Neural progenitor cell (in vitro differentiated cells): ENCODE data around the gene YKT6. TPM values are rescaled to one million over a fixed set of nuclear protein-coding genes. Genes with fewer than 3 reads are reported as not detected.
"Not testable (repeated sequence)": the region's sequence is repeated elsewhere in the genome, so short reads cannot be mapped to it uniquely, and the experiment has no call there.

ENCODE experiments used
- DNase-seq: peaks from one replicate; pipeline ENCODE4 v3.0.0-alpha.2; 2016; ENCODE audit warnings: low spot score
- H2AFZ ChIP-seq: fragments of 200-600 bp; sonication (generic); replicated peaks from 2 replicates; pipeline ENCODE4 v1.6.1; 2016; ENCODE audit warnings: antibody characterized with exemption
- H3F3A ChIP-seq: fragments of 200-600 bp; sonication (generic); 2 replicates; pipeline ENCODE4 v1.6.1; 2016; ENCODE audit warnings: antibody characterized with exemption, low read depth
- H3K27ac ChIP-seq: fragments of 200-600 bp; sonication (generic); 2 replicates; pipeline ENCODE4 v1.5.1; 2016; ENCODE audit warnings: mild to moderate bottlenecking
- H3K27me3 ChIP-seq: fragments of 200-600 bp; sonication (generic); 2 replicates; pipeline ENCODE4 v1.6.1; 2016; ENCODE audit warnings: mild to moderate bottlenecking, moderate library complexity
- H3K36me3 ChIP-seq: fragments of 200-600 bp; sonication (generic); 2 replicates; pipeline ENCODE4 v1.5.1; 2016
- H3K4me1 ChIP-seq: fragments of 200-600 bp; sonication (generic); 2 replicates; pipeline ENCODE4 v1.6.1; 2016; ENCODE audit warnings: mixed run types
- H3K4me2 ChIP-seq: fragments of 200-600 bp; sonication (generic); 2 replicates; pipeline ENCODE4 v1.6.1; 2016
- H3K4me3 ChIP-seq: fragments of 200-600 bp; sonication (generic); 2 replicates; pipeline ENCODE4 v1.5.1; 2016
- H3K79me2 ChIP-seq: fragments of 200-600 bp; sonication (generic); 2 replicates; pipeline ENCODE4 v1.6.1; 2016; ENCODE audit warnings: low read depth
- H3K9ac ChIP-seq: fragments of 200-600 bp; sonication (generic); 2 replicates; pipeline ENCODE4 v1.6.1; 2016
- H3K9me3 ChIP-seq: fragments of 200-600 bp; sonication (generic); 2 replicates; pipeline ENCODE4 v1.5.1; 2016; ENCODE audit warnings: low read depth
- H4K20me1 ChIP-seq: fragments of 200-600 bp; sonication (generic); 2 replicates; pipeline ENCODE4 v1.6.1; 2016; ENCODE audit warnings: low read depth
- H3K27ac Mint-ChIP-seq: 3 replicates; pipeline ENCODE4 v1.8.0; 2021; ENCODE audit warnings: mixed read lengths
- H3K27me3 Mint-ChIP-seq: 2 replicates; pipeline ENCODE4 v1.8.0; 2022; ENCODE audit warnings: low read depth, mild to moderate bottlenecking, inconsistent platforms, moderate library complexity, mixed read lengths; ENCODE audit not compliant: insufficient read depth
- H3K36me3 Mint-ChIP-seq: 3 replicates; pipeline ENCODE4 v1.8.0; 2021; ENCODE audit warnings: mixed read lengths
- H3K4me1 Mint-ChIP-seq: 3 replicates; pipeline ENCODE4 v1.8.0; 2021; ENCODE audit warnings: mixed read lengths
- H3K4me3 Mint-ChIP-seq: 3 replicates; pipeline ENCODE4 v1.8.0; 2021; ENCODE audit warnings: mild to moderate bottlenecking, moderate library complexity, mixed read lengths
- H3K9me3 Mint-ChIP-seq: 3 replicates; pipeline ENCODE4 v1.8.0; 2020; ENCODE audit warnings: mixed read lengths
- EZH2 ChIP-seq: fragments of 200-600 bp; sonication (generic); IDR thresholded peaks from 2 replicates; pipeline ENCODE4 v1.6.1; 2017; ENCODE audit warnings: antibody characterized with exemption, mild to moderate bottlenecking, moderate library complexity
- EZH2phosphoT487 ChIP-seq: fragments of 200-600 bp; sonication (generic); IDR thresholded peaks from 2 replicates; pipeline ENCODE4 v1.6.1; 2017; ENCODE audit warnings: antibody characterized with exemption
- total RNA-seq: library from RNA; depleted of rRNA; stranded (reverse); fragments of >200 nt; gene quantifications from 2 replicates; pipeline ENCODE4 v1.2.3, GENCODE V29; 2015; ENCODE audit warnings: low replicate concordance
- TF ChIP-seq, protein P1 (sequence below): fragments of 200-600 bp; sonication (generic); IDR thresholded peaks from 2 replicates; pipeline ENCODE4 v1.5.1; 2017; ENCODE audit warnings: antibody characterized with exemption, mild to moderate bottlenecking

YKT6 gene
- total RNA-seq, 1 donor from 2014 or later = 43.8 TPM

GRCh38 chr7:44167920-44168319, 32.9 kb upstream of the YKT6 start:
- H3K4me1 Mint-ChIP-seq = peaks cover 10% of the 10 kb centered on the region

DNA sequence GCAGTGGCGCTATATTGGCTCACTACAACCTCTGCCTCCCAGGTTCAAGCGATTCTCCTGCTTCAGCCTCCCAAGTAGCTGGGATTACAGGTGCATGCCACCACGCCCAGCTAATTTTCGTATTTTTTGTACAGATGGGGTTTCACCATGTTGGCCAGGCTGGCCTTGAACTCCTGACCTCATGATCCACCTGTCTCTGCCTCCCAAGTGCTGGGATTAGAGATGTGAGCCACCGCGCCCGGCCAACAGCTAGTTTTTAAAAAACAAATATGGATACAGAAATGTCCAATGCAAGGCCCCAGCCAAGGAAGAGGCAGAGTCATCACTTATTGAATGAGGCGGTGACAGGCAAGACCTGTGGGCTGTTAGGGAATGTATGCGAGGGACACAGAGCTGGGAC, 28.9 kb upstream of the YKT6 start:
- H3K9ac ChIP-seq, H3K4me3 ChIP-seq, H3K27me3 Mint-ChIP-seq, H3K4me2 ChIP-seq, H3F3A ChIP-seq, H3K27me3 ChIP-seq, H3K27ac Mint-ChIP-seq, DNase-seq, H3K27ac ChIP-seq, H3K4me3 Mint-ChIP-seq, H3K9me3 Mint-ChIP-seq, H3K4me1 ChIP-seq, H3K9me3 ChIP-seq, H3K36me3 Mint-ChIP-seq, H2AFZ ChIP-seq, H4K20me1 ChIP-seq, H3K36me3 ChIP-seq, H3K79me2 ChIP-seq: not testable (repeated sequence)
- H3K4me1 Mint-ChIP-seq = peaks cover 11% of the 10 kb centered on the region

More at GRCh38 chr7:44167920-44168319, 32.9 kb upstream of the YKT6 start:
- no peak overlapping the region for H3K27ac Mint-ChIP-seq
- no peak overlapping the region for H3K4me3 Mint-ChIP-seq
- Histone ChIP-seq H3K4me2 (no peak overlapping the region), H3K9me3 (no peaks in the 10 kb centered on the region), H2AFZ (no peak overlapping the region), H4K20me1 (no peaks in the 10 kb centered on the region), H3K4me3 (no peak overlapping the region), H3K36me3 (no peaks in the 10 kb centered on the region), H3K27ac (no peak overlapping the region), H3K79me2 (no peaks in the 10 kb centered on the region), H3K27me3 (no peaks in the 10 kb centered on the region), H3F3A (no peaks in the 10 kb centered on the region), H3K9ac (no peak overlapping the region), H3K4me1 (peaks cover 12% of the 10 kb centered on the region)
- no peak for TF ChIP-seq EZH2phosphoT487
- no peak for TF ChIP-seq EZH2
- TF ChIP-seq, protein P1, sequence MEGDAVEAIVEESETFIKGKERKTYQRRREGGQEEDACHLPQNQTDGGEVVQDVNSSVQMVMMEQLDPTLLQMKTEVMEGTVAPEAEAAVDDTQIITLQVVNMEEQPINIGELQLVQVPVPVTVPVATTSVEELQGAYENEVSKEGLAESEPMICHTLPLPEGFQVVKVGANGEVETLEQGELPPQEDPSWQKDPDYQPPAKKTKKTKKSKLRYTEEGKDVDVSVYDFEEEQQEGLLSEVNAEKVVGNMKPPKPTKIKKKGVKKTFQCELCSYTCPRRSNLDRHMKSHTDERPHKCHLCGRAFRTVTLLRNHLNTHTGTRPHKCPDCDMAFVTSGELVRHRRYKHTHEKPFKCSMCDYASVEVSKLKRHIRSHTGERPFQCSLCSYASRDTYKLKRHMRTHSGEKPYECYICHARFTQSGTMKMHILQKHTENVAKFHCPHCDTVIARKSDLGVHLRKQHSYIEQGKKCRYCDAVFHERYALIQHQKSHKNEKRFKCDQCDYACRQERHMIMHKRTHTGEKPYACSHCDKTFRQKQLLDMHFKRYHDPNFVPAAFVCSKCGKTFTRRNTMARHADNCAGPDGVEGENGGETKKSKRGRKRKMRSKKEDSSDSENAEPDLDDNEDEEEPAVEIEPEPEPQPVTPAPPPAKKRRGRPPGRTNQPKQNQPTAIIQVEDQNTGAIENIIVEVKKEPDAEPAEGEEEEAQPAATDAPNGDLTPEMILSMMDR = no peak
- no peak for DNase-seq
- peaks cover 6% of the 10 kb centered on the region for H3K9me3 Mint-ChIP-seq
- no peaks in the 10 kb centered on the region for H3K36me3 Mint-ChIP-seq
- H3K27me3 Mint-ChIP-seq = peaks cover 3% of the 10 kb centered on the region

- H3K36me3 ChIP-seq = no peaks in the 10 kb centered on the region
- Mint-ChIP-seq H3K27me3 (peaks cover 3% of the 10 kb centered on the region), H3K4me3 (no peak overlapping the region), H3K27ac (no peak overlapping the region), H3K4me1 (peaks cover 15% of the 10 kb centered on the region), H3K9me3 (peaks cover 8% of the 10 kb centered on the region), H3K36me3 (no peaks in the 10 kb centered on the region)
- no peaks in the 10 kb centered on the region for H3K79me2 ChIP-seq
- H3K27me3 ChIP-seq = peaks cover 6% of the 10 kb centered on the region
- H3K9me3 ChIP-seq = no peaks in the 10 kb centered on the region
- no peak overlapping the region for H3K9ac ChIP-seq
- H2AFZ ChIP-seq = no peak overlapping the region
- no peak overlapping the region for H3K27ac ChIP-seq
- H3K4me1 ChIP-seq = no peaks in the 10 kb centered on the region
- H3K4me2 ChIP-seq = no peak overlapping the region
- no peak overlapping the region for H3K4me3 ChIP-seq
- no peaks in the 10 kb centered on the region for H3F3A ChIP-seq
- TF ChIP-seq EZH2 (no peak), EZH2phosphoT487 (no peak)
- TF ChIP-seq, protein P1 = no peak
- no peaks in the 10 kb centered on the region for H4K20me1 ChIP-seq
- DNase-seq = no peak
Measured at GRCh38 chr7:44172352-44172751, 28.4 kb upstream of the YKT6 start.

- Histone ChIP-seq H3K4me3 (no peak overlapping the region), H3K4me2 (no peak overlapping the region), H4K20me1 (no peaks in the 10 kb centered on the region), H3K27me3 (peaks cover 6% of the 10 kb centered on the region), H3K27ac (no peak overlapping the region), H3K36me3 (no peaks in the 10 kb centered on the region), H3K4me1 (peaks cover 4% of the 10 kb centered on the region), H3F3A (no peaks in the 10 kb centered on the region), H3K9ac (no peak overlapping the region), H3K9me3 (no peaks in the 10 kb centered on the region), H2AFZ (no peak overlapping the region), H3K79me2 (no peaks in the 10 kb centered on the region)
- Mint-ChIP-seq H3K9me3 (peaks cover 8% of the 10 kb centered on the region), H3K4me1 (peaks cover 20% of the 10 kb centered on the region), H3K36me3 (no peaks in the 10 kb centered on the region), H3K27ac (no peak overlapping the region), H3K27me3 (peaks cover 3% of the 10 kb centered on the region), H3K4me3 (no peak overlapping the region)
- no peak for DNase-seq
- TF ChIP-seq EZH2phosphoT487 = no peak
- TF ChIP-seq, protein P1 = no peak
- TF ChIP-seq EZH2 = no peak
Measured at GRCh38 chr7:44172803-44173424, 27.9 kb upstream of the YKT6 start.
